ENCODE data around the gene JARID2.

Gene JARID2

DNA sequence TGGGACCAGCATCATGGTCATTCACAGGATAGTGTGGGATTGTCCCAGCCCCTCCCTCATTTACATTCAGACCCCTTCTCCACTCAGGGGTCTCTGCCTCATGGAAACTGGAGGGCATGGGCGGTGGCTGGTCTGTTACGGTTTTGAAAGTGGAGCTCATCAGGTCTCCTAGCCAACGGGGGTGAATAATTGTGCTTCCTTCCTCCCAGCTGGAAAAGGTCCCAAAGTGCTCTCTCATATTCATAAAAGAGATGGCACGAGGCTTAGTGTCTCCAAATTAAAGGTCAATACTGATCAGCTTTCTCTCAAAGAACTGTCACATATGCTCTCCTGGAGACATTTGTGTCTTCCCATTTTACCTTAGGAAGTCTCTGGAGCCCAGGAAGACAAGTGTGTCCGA, 19.9 kb downstream of the JARID2 start:
- H3K4me3 ChIP-seq (ENCODE audit: low read depth, low read length) = no peak overlapping the region
- TF ChIP-seq, protein P1, sequence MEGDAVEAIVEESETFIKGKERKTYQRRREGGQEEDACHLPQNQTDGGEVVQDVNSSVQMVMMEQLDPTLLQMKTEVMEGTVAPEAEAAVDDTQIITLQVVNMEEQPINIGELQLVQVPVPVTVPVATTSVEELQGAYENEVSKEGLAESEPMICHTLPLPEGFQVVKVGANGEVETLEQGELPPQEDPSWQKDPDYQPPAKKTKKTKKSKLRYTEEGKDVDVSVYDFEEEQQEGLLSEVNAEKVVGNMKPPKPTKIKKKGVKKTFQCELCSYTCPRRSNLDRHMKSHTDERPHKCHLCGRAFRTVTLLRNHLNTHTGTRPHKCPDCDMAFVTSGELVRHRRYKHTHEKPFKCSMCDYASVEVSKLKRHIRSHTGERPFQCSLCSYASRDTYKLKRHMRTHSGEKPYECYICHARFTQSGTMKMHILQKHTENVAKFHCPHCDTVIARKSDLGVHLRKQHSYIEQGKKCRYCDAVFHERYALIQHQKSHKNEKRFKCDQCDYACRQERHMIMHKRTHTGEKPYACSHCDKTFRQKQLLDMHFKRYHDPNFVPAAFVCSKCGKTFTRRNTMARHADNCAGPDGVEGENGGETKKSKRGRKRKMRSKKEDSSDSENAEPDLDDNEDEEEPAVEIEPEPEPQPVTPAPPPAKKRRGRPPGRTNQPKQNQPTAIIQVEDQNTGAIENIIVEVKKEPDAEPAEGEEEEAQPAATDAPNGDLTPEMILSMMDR (IDR thresholded peaks at IDR 0.05; ENCODE audit: control insufficient read depth, extremely low read depth, insufficient read depth) = no peak
- no peak for DNase-seq (ENCODE audit: low read depth)

DNA sequence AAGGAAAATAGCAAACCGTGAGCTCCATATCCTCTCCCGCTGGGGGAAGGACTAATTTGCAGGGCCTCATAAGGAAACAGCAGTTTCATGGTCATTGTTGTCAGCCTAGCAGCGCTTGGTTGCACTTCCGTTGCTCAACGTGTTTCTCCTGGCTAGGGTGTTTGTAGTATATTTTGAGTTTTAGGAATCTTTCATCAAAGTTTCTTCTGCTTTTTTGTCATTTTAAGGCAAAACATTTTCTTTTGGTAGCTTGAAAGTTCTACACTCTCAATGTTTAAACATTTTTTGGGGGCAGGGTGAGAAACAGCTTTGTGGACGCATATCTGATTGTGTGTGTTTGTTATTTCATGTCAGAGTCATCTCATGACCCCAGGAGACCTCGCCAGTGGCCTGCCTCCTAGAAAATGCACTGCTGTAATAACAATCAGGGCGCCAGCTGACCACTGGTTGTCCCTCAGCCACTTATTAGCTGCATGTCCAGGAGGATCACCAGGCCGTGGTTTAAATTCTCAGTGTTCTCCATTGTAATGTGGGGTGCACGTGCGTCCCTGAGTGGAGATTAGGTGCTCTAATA, 20.6 kb downstream of the JARID2 start:
- TF ChIP-seq, protein P1 (IDR thresholded peaks at IDR 0.05; ENCODE audit: control insufficient read depth, extremely low read depth, insufficient read depth) = no peak
- no peak overlapping the region for H3K4me3 ChIP-seq (ENCODE audit: low read depth, low read length)
- no peak for DNase-seq (ENCODE audit: low read depth)

DNA sequence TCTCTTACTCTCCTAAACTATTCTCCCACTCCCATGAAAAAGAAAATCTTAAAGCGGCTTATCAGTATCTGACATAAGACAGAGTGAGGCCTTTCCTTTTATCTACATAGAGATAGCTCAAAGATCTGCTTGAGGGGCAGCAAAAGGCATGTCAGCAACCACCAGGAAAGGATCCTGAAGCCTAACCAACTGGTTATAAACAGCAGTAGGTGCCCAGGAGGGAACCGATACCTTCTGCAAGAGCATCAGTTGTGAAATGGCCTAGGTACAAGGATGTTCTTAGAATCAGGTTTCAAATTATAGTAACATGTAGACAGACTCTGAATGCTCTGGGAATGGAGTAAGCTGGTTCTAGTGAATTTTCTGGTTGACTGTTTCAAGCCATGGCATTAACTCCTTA, 21.4 kb downstream of the JARID2 start:
- no peak for DNase-seq (ENCODE audit: low read depth)
- TF ChIP-seq, protein P1 (IDR thresholded peaks at IDR 0.05; ENCODE audit: control insufficient read depth, extremely low read depth, insufficient read depth) = no peak
- H3K4me3 ChIP-seq (ENCODE audit: low read depth, low read length) = no peak overlapping the region

DNA sequence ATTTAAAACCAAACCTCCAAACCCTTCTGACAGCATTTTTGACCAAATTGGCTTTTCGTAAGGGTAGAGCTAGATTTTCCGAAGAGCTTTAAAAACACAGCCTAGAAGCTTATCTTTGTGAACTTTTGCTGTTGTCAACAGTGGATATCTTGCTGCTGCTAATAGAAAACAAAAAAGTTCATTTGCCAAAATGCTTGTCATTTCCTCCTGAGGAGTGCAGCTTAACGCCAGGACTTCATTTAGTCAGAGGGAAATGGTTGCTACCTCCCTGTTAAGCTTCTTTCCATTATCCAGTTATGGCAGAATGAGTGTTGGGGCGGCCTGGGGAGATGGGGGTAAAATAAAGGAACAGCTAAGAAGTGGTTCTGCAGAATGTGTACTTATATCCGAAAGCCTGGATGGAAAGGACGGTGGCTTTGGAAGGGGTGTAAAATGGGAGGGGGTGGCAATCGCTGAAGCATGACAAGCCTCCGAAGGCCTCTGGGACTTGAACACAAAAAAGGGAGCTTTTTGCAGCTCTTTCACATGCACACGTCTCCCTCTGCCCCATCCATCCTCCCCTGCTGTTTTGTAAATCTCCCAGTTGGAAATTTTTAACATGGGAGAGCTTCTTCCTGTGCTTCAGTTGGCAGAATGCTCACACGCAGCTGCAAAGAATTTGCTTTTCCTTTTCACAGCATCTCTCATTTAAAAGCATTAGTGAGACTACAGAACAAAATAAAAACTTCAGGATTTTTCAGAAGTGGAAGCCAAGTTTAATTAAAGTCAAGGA, 22.5 kb downstream of the JARID2 start:
- no peak for DNase-seq (ENCODE audit: low read depth)
- no peak overlapping the region for H3K4me3 ChIP-seq (ENCODE audit: low read depth, low read length)
- TF ChIP-seq, protein P1 (IDR thresholded peaks at IDR 0.05; ENCODE audit: control insufficient read depth, extremely low read depth, insufficient read depth) = no peak

DNA sequence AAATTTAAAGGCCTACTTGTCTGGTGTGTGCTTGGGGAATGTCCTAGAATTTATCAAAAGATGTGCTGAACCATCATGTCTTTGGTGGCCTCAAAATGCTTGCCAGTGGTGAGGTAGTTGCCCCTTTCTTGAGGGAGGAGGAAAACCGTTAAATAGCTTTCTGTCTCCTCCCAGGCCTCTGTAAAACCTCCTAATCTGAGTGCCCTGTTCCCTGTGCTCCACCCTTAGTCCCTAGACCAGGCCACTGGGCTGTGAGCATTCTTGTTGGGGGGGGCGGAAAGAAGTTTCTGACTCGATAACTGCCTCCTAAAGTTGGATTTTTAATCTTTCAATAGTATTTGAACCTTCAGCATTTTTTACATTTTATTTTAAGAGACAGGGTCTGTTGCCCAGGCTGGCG, 23.1 kb downstream of the JARID2 start:
- DNase-seq (ENCODE audit: low read depth) = no peak
- TF ChIP-seq, protein P1 (IDR thresholded peaks at IDR 0.05; ENCODE audit: control insufficient read depth, extremely low read depth, insufficient read depth) = no peak
- no peak overlapping the region for H3K4me3 ChIP-seq (ENCODE audit: low read depth, low read length)

DNA sequence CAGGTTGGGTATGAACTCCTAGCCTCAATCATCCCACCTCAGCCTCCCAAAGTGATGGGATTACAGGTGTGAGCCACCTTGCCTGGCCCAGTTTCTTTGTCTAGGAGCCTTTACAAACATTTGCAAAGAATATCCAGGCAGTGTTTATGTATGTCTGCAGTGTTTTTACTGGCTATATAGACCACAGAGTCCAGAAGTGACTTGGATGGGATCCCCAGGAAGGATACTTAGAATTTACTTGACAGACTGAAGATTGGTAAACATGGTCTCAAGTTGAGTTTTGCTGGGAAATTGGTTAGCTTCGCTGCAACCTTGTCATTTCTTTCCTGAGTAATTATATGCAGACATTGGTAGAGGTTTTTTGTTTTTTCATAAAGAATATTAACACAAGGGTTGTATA, 23.8 kb downstream of the JARID2 start:
- no peak for DNase-seq (ENCODE audit: low read depth)
- no peak overlapping the region for H3K4me3 ChIP-seq (ENCODE audit: low read depth, low read length)
- TF ChIP-seq, protein P1 (IDR thresholded peaks at IDR 0.05; ENCODE audit: control insufficient read depth, extremely low read depth, insufficient read depth) = no peak
